GM23248 (cell line): Measurements from ENCODE around the gene UPF3B. TPM values are rescaled to one million over a fixed set of nuclear protein-coding genes. Genes with fewer than 3 reads are reported as not detected.
"Not testable (repeated sequence)": the region's sequence is repeated elsewhere in the genome, so short reads cannot be mapped to it uniquely, and the experiment has no call there.

ENCODE experiments used
- DNase-seq: peaks from one replicate; pipeline ENCODE4 v3.0.0-alpha.2; 2015
- H2AFZ ChIP-seq: fragments of 200-600 bp; sonication (generic); 2 replicates; pipeline ENCODE4 v1.6.1; 2016; ENCODE audit warnings: antibody characterized with exemption
- H3F3A ChIP-seq: fragments of 200-600 bp; sonication (generic); 2 replicates; pipeline ENCODE4 v1.6.1; 2016; ENCODE audit warnings: mild to moderate bottlenecking, antibody characterized with exemption, mixed run types; ENCODE audit not compliant: insufficient read depth
- H3K27ac ChIP-seq: fragments of 200-600 bp; sonication (generic); 2 replicates; pipeline ENCODE4 v1.5.1; 2016; ENCODE audit warnings: mild to moderate bottlenecking
- H3K27me3 ChIP-seq: fragments of 200-600 bp; sonication (generic); replicated peaks from 2 replicates; pipeline ENCODE4 v1.6.1; 2016; ENCODE audit warnings: mild to moderate bottlenecking; ENCODE audit not compliant: insufficient read depth
- H3K36me3 ChIP-seq: fragments of 200-600 bp; sonication (generic); 2 replicates; pipeline ENCODE4 v1.6.1; 2016; ENCODE audit warnings: low read depth, mild to moderate bottlenecking
- H3K4me1 ChIP-seq: fragments of 200-600 bp; sonication (generic); 2 replicates; pipeline ENCODE4 v1.6.1; 2016; ENCODE audit warnings: mild to moderate bottlenecking; ENCODE audit not compliant: insufficient read depth
- H3K4me2 ChIP-seq: fragments of 200-600 bp; sonication (generic); one replicate; pipeline ENCODE4 v1.6.1; 2016; ENCODE audit warnings: mild to moderate bottlenecking; ENCODE audit not compliant: unreplicated experiment
- H3K4me3 ChIP-seq: fragments of 200-600 bp; sonication (generic); 2 replicates; pipeline ENCODE4 v1.5.1; 2016; ENCODE audit warnings: mild to moderate bottlenecking
- H3K79me2 ChIP-seq: fragments of 200-600 bp; sonication (generic); 2 replicates; pipeline ENCODE4 v1.6.1; 2016; ENCODE audit warnings: mild to moderate bottlenecking; ENCODE audit not compliant: insufficient read depth
- H3K9ac ChIP-seq: fragments of 200-600 bp; sonication (generic); 2 replicates; pipeline ENCODE4 v1.6.1; 2016; ENCODE audit warnings: mild to moderate bottlenecking
- H3K9me2 ChIP-seq: fragments of 200-600 bp; sonication (generic); 2 replicates; pipeline ENCODE4 v1.6.1; 2016; ENCODE audit warnings: mixed run types, mild to moderate bottlenecking, moderate library complexity; ENCODE audit not compliant: insufficient read depth
- H3K9me3 ChIP-seq: fragments of 200-600 bp; sonication (generic); one replicate; pipeline ENCODE4 v1.6.1; 2017; ENCODE audit warnings: low read depth
- H4K20me1 ChIP-seq: fragments of 200-600 bp; sonication (generic); 2 replicates; pipeline ENCODE4 v1.6.0; 2016; ENCODE audit not compliant: insufficient read depth
- EZH2 ChIP-seq: fragments of 200-600 bp; sonication (generic); IDR thresholded peaks from 2 replicates; pipeline ENCODE4 v1.6.1; 2018; ENCODE audit warnings: antibody characterized with exemption, mild to moderate bottlenecking; ENCODE audit not compliant: insufficient read depth, poor library complexity, severe bottlenecking
- EZH2phosphoT487 ChIP-seq: fragments of 200-600 bp; sonication (generic); IDR thresholded peaks from 2 replicates; pipeline ENCODE4 v1.6.1; 2018; ENCODE audit warnings: antibody characterized with exemption, moderate library complexity, mild to moderate bottlenecking, low read depth; ENCODE audit not compliant: insufficient read depth
- WGBS, 2 experiments: methylation state at CpG; one replicate each; pipeline ENCODE4 v1.1.6; 2015 to 2017; ENCODE audit warnings: low lambda C conversion rate in 2 of 2, low coverage in 1 of 2; ENCODE audit errors: missing lambda C conversion rate in 2 of 2; 5-methylcytosine and 5-hydroxymethylcytosine counted together
- in situ Hi-C: fragments of 300-500 bp; cut with MboI; formaldehyde crosslinking; loops from 2 replicates; pipeline ENCODE4 v1.15.0; 2020
- polyA plus RNA-seq: library from polyadenylated mRNA; unstranded; fragments of >200 nt; fragmentation: Nextera tagmentation; extraction: Ambion mirVana; gene quantifications from 2 replicates; pipeline ENCODE4 v1.2.1, GENCODE V29; 2016
- total RNA-seq: library from RNA; depleted of rRNA; stranded (reverse); fragments of >200 nt; shearing (Covaris generic); gene quantifications from 2 replicates; pipeline ENCODE4 v1.2.3, GENCODE V29; 2014

Gene UPF3B
- total and polyA plus RNA-seq, 2 experiments from 2014 or later, result 3.1 to 6.7 TPM

GRCh38 chrX:119853444-119853843, 681 bp upstream of the UPF3B start:
- H3K9ac ChIP-seq, result peak overlapping the region; percentile 92
- no peaks in the 10 kb centered on the region for H3K4me1 ChIP-seq
- DNase-seq, result peak; percentile 34
- no peaks in the 10 kb centered on the region for H4K20me1 ChIP-seq
- H3K27me3 ChIP-seq, result no peaks in the 10 kb centered on the region
- 4 to 6% methylated on average over 10 of the region's 10 CpGs for WGBS, 2 experiments
- no peaks in the 10 kb centered on the region for H3F3A ChIP-seq
- H3K27ac ChIP-seq, result peak overlapping the region; percentile 60
- TF ChIP-seq EZH2 (no peak), EZH2phosphoT487 (no peak)
- peak overlapping the region; percentile 96 for H3K4me3 ChIP-seq
- H3K9me3 ChIP-seq, result no peaks in the 10 kb centered on the region
- no peaks in the 10 kb centered on the region for H3K36me3 ChIP-seq
- H2AFZ ChIP-seq, result peak overlapping the region; percentile 100
- no peaks in the 10 kb centered on the region for H3K9me2 ChIP-seq
- in situ Hi-C loops, result no loop called here
- peak overlapping the region; percentile 92 for H3K4me2 ChIP-seq
- peaks cover 19% of the 10 kb centered on the region for H3K79me2 ChIP-seq

GRCh38 chrX:119833905-119834304, 18.9 kb downstream of the UPF3B start:
- no peaks in the 10 kb centered on the region; the same call in 1 of the 2 replicates for H3K36me3 ChIP-seq
- no peaks in the 10 kb centered on the region for H3K9me3 ChIP-seq
- no peak for TF ChIP-seq EZH2phosphoT487
- TF ChIP-seq EZH2, result no peak
- H3K4me3 ChIP-seq, result no peak overlapping the region
- H3K9me2 ChIP-seq, result no peaks in the 10 kb centered on the region
- no peaks in the 10 kb centered on the region for H3K4me1 ChIP-seq
- no peak overlapping the region for H3K27ac ChIP-seq
- in situ Hi-C loops, result no loop called here
- no peak overlapping the region for H3K9ac ChIP-seq
- H3F3A ChIP-seq, result no peaks in the 10 kb centered on the region
- 100% methylated on average over 3 of the region's 3 CpGs for WGBS, 2 experiments
- no peaks in the 10 kb centered on the region for H4K20me1 ChIP-seq
- H3K79me2 ChIP-seq, result no peaks in the 10 kb centered on the region
- H3K27me3 ChIP-seq, result no peaks in the 10 kb centered on the region
- no peak overlapping the region for H2AFZ ChIP-seq
- DNase-seq, result no peak
- H3K4me2 ChIP-seq, result no peak overlapping the region

GRCh38 chrX:119828446-119828845, 24.3 kb downstream of the UPF3B start:
- Histone ChIP-seq H3K36me3 (no peaks in the 10 kb centered on the region), H3F3A (0 out of 2 replicates have a peak, but pooled peaks cover 3% of the 10 kb centered on the region), H3K9me2 (no peaks in the 10 kb centered on the region), H3K4me1 (peaks cover 8% of the 10 kb centered on the region; the same call in 1 of the 2 replicates), H3K79me2 (no peaks in the 10 kb centered on the region), H4K20me1 (no peaks in the 10 kb centered on the region), H3K9ac (no peak overlapping the region), H3K4me2 (no peak overlapping the region), H3K4me3 (no peak overlapping the region), H2AFZ (no peak overlapping the region), H3K27me3 (no peaks in the 10 kb centered on the region), H3K27ac (no peak overlapping the region), H3K9me3 (no peaks in the 10 kb centered on the region)
- WGBS, 2 experiments, result 98 to 100% methylated on average over 4 to 5 of the region's 5 CpGs
- no peak for TF ChIP-seq EZH2
- TF ChIP-seq EZH2phosphoT487, result no peak
- no peak for DNase-seq
- in situ Hi-C loops, result no loop called here

- Histone ChIP-seq H3F3A (0 out of 2 replicates have a peak, but pooled peaks cover 3% of the 10 kb centered on the region), H4K20me1 (no peaks in the 10 kb centered on the region), H3K4me3 (no peak overlapping the region), H3K27ac (peak overlapping the region; percentile 51), H3K4me1 (peaks cover 8% of the 10 kb centered on the region; the same call in 1 of the 2 replicates), H3K9me3 (no peaks in the 10 kb centered on the region), H2AFZ (peak overlapping the region; percentile 48), H3K36me3 (no peaks in the 10 kb centered on the region), H3K79me2 (no peaks in the 10 kb centered on the region), H3K27me3 (no peaks in the 10 kb centered on the region), H3K4me2 (no peak overlapping the region), H3K9me2 (no peaks in the 10 kb centered on the region), H3K9ac (peak overlapping the region; percentile 28; the same call in 1 of the 2 replicates)
- 7 to 16% methylated on average over 3 to 7 of the region's 7 CpGs for WGBS, 2 experiments
- in situ Hi-C loops, result no loop called here
- TF ChIP-seq EZH2phosphoT487 (no peak), EZH2 (no peak)
- DNase-seq, result peak; percentile 63
Observed at GRCh38 chrX:119826399-119826959, 26.3 kb downstream of the UPF3B start.

- H3K9me3 ChIP-seq, H3K36me3 ChIP-seq, H4K20me1 ChIP-seq, in situ Hi-C loops, H3F3A ChIP-seq, DNase-seq, H3K4me1 ChIP-seq, H3K4me2 ChIP-seq, H3K27me3 ChIP-seq, H3K79me2 ChIP-seq, H3K27ac ChIP-seq, H3K4me3 ChIP-seq, H3K9me2 ChIP-seq, H3K9ac ChIP-seq, H2AFZ ChIP-seq: not testable (repeated sequence)
- WGBS, 2 experiments, result 100% methylated on average over 2 of the region's 5 CpGs; no CpG with 5 or more reads in 1 of the 2 experiments
Observed at GRCh38 chrX:119824221-119824620, 28.5 kb downstream of the UPF3B start.

GRCh38 chrX:119821703-119822102, 31.1 kb downstream of the UPF3B start:
- H3K36me3 ChIP-seq, in situ Hi-C loops, H3K9me3 ChIP-seq, H3K9me2 ChIP-seq, H3K4me3 ChIP-seq, H3K27me3 ChIP-seq, H3K4me1 ChIP-seq, H3K4me2 ChIP-seq, H3F3A ChIP-seq, H2AFZ ChIP-seq, H4K20me1 ChIP-seq, H3K27ac ChIP-seq, H3K79me2 ChIP-seq: not testable (repeated sequence)
- DNase-seq, result peak; percentile 56
- H3K9ac ChIP-seq, result peak overlapping the region; percentile 38
- 10 to 18% methylated on average over 3 of the region's 3 CpGs for WGBS, 2 experiments
